ENCODE results near the gene RARB. TPM values are rescaled to one million over a fixed set of nuclear protein-coding genes. Genes with fewer than 3 reads are reported as not detected.

RARB gene
- total and polyA plus RNA-seq, 4 experiments from 2014 or later: 0.07 TPM; not detected in 3

- intact Hi-C loops (cut with micrococcal nuclease): no loop called here
- no peaks in the 10 kb centered on the region for H3K4me1 ChIP-seq (ENCODE audit: insufficient read depth, low read length)
- H3K27me3 Mint-ChIP-seq: peaks cover 13 to 16% of the 10 kb centered on the region in 2 donors
- H3K9me3 ChIP-seq (ENCODE audit: control insufficient read depth in 1 of 2, low read length in 2 of 2): no peaks in the 10 kb centered on the region
- no peak for DNase-seq
- no peak overlapping the region for H3K4me3 Mint-ChIP-seq
- POLR2A ChIA-PET (ENCODE audit: partially characterized antibody): no interaction called here
- no peak overlapping the region for H3K4me3 ChIP-seq (ENCODE audit: low read length in 2 of 2)
- no peak overlapping the region for H3K27ac ChIP-seq (ENCODE audit: low read depth, low read length)
- H3K27me3 ChIP-seq (ENCODE audit: insufficient read depth, low read length): peaks cover 4% of the 10 kb centered on the region
- no peaks in the 10 kb centered on the region for H3K36me3 Mint-ChIP-seq
- no peaks in the 10 kb centered on the region for H3K36me3 ChIP-seq (ENCODE audit: insufficient read depth, low read length)
- peaks cover 0 to 4% (median 3%) of the 10 kb centered on the region in 4 donors for H3K4me1 Mint-ChIP-seq
- H3K9me3 Mint-ChIP-seq: peaks cover 0 to 5% (median 0%) of the 10 kb centered on the region in 8 donors
- CTCF ChIA-PET (ENCODE audit: partially characterized antibody): no interaction called here
- H3K27ac Mint-ChIP-seq: no peak overlapping the region
Observed at GRCh38 chr3:25430287-25430934, 2.3 kb downstream of the RARB start.

GRCh38 chr3:25430935-25431770, 3.1 kb downstream of the RARB start:
- ChIA-PET CTCF (ENCODE audit: partially characterized antibody) (no interaction called here), POLR2A (ENCODE audit: partially characterized antibody) (no interaction called here)
- no peaks in the 10 kb centered on the region for H3K36me3 Mint-ChIP-seq
- H3K4me3 Mint-ChIP-seq: no peak overlapping the region
- H3K9me3 ChIP-seq (ENCODE audit: control insufficient read depth in 1 of 2, low read length in 2 of 2): no peaks in the 10 kb centered on the region
- no peak overlapping the region for H3K27ac ChIP-seq (ENCODE audit: low read depth, low read length)
- peaks cover 10 to 14% of the 10 kb centered on the region in 2 donors for H3K27me3 Mint-ChIP-seq
- intact Hi-C loops (cut with micrococcal nuclease): no loop called here
- H3K4me1 Mint-ChIP-seq: peaks cover 0 to 4% (median 3%) of the 10 kb centered on the region in 4 donors
- H3K9me3 Mint-ChIP-seq: peaks cover 0 to 5% (median 0%) of the 10 kb centered on the region in 8 donors
- DNase-seq: no peak
- no peaks in the 10 kb centered on the region for H3K4me1 ChIP-seq (ENCODE audit: insufficient read depth, low read length)
- H3K36me3 ChIP-seq (ENCODE audit: insufficient read depth, low read length): no peaks in the 10 kb centered on the region
- H3K27ac Mint-ChIP-seq: no peak overlapping the region
- H3K27me3 ChIP-seq (ENCODE audit: insufficient read depth, low read length): peaks cover 4% of the 10 kb centered on the region
- H3K4me3 ChIP-seq (ENCODE audit: low read length in 2 of 2): no peak overlapping the region

- ChIA-PET CTCF (ENCODE audit: partially characterized antibody) (no interaction called here), POLR2A (ENCODE audit: partially characterized antibody) (no interaction called here)
- H3K36me3 Mint-ChIP-seq: no peaks in the 10 kb centered on the region
- intact Hi-C loops (cut with micrococcal nuclease): no loop called here
- Histone ChIP-seq H3K36me3 (ENCODE audit: insufficient read depth, low read length) (no peaks in the 10 kb centered on the region), H3K27me3 (ENCODE audit: insufficient read depth, low read length) (peaks cover 4% of the 10 kb centered on the region), H3K9me3 (ENCODE audit: control insufficient read depth in 1 of 2, low read length in 2 of 2) (no peaks in the 10 kb centered on the region), H3K27ac (ENCODE audit: low read depth, low read length) (no peak overlapping the region), H3K4me3 (ENCODE audit: low read length in 2 of 2) (no peak overlapping the region), H3K4me1 (ENCODE audit: insufficient read depth, low read length) (no peaks in the 10 kb centered on the region)
- H3K9me3 Mint-ChIP-seq: peaks cover 0 to 5% (median 0%) of the 10 kb centered on the region in 8 donors
- no peak overlapping the region for H3K4me3 Mint-ChIP-seq
- no peak overlapping the region for H3K27ac Mint-ChIP-seq
- peaks cover 10 to 11% of the 10 kb centered on the region in 2 donors for H3K27me3 Mint-ChIP-seq
- peaks cover 0 to 3% (median 3%) of the 10 kb centered on the region in 4 donors for H3K4me1 Mint-ChIP-seq
- DNase-seq: no peak
Observed at GRCh38 chr3:25432176-25432720, 4.2 kb downstream of the RARB start.

- H3K4me1 ChIP-seq (ENCODE audit: insufficient read depth, low read length): no peaks in the 10 kb centered on the region
- H3K36me3 ChIP-seq (ENCODE audit: insufficient read depth, low read length): no peaks in the 10 kb centered on the region
- no peak overlapping the region for H3K27ac ChIP-seq (ENCODE audit: low read depth, low read length)
- Mint-ChIP-seq H3K9me3 (peaks cover 0 to 3% (median 0%) of the 10 kb centered on the region in 8 donors), H3K27me3 (peaks cover 7 to 9% of the 10 kb centered on the region in 2 donors), H3K4me1 (peaks cover 0 to 1% (median under 1%) of the 10 kb centered on the region in 4 donors), H3K4me3 (no peak overlapping the region), H3K27ac (no peak overlapping the region), H3K36me3 (no peaks in the 10 kb centered on the region)
- H3K27me3 ChIP-seq (ENCODE audit: insufficient read depth, low read length): peaks cover 4% of the 10 kb centered on the region
- H3K4me3 ChIP-seq (ENCODE audit: low read length in 2 of 2): no peak overlapping the region
- intact Hi-C loops (cut with micrococcal nuclease): no loop called here
- ChIA-PET POLR2A (ENCODE audit: partially characterized antibody) (no interaction called here), CTCF (ENCODE audit: partially characterized antibody) (interaction anchor here (1.3 kb wide), 1 partner anchor 12 kb away, joined by 4 read pairs; no protein-coding TSS in a partner anchor)
- no peaks in the 10 kb centered on the region for H3K9me3 ChIP-seq (ENCODE audit: control insufficient read depth in 1 of 2, low read length in 2 of 2)
- no peak for DNase-seq
Observed at GRCh38 chr3:25433106-25433505, 5.0 kb downstream of the RARB start.

- no peaks in the 10 kb centered on the region for H3K36me3 ChIP-seq (ENCODE audit: insufficient read depth, low read length)
- H3K4me3 Mint-ChIP-seq: no peak overlapping the region
Observed at GRCh38 chr3:25433868-25434267, 5.8 kb downstream of the RARB start.

GRCh38 chr3:25437953-25438352, 9.9 kb downstream of the RARB start:
- Histone ChIP-seq H3K4me1 (ENCODE audit: insufficient read depth, low read length) (no peaks in the 10 kb centered on the region), H3K4me3 (ENCODE audit: low read length in 2 of 2) (no peak overlapping the region), H3K36me3 (ENCODE audit: insufficient read depth, low read length) (no peaks in the 10 kb centered on the region), H3K9me3 (ENCODE audit: control insufficient read depth in 1 of 2, low read length in 2 of 2) (no peaks in the 10 kb centered on the region), H3K27me3 (ENCODE audit: insufficient read depth, low read length) (no peaks in the 10 kb centered on the region), H3K27ac (ENCODE audit: low read depth, low read length) (no peak overlapping the region)
- intact Hi-C loops (cut with micrococcal nuclease): no loop called here
- Mint-ChIP-seq H3K9me3 (no peaks in the 10 kb centered on the region), H3K4me1 (no peaks in the 10 kb centered on the region), H3K4me3 (no peak overlapping the region), H3K27ac (no peak overlapping the region), H3K27me3 (peaks cover 1 to 6% of the 10 kb centered on the region in 2 donors), H3K36me3 (no peaks in the 10 kb centered on the region)
- POLR2A ChIA-PET (ENCODE audit: partially characterized antibody): no interaction called here
- DNase-seq: no peak
- CTCF ChIA-PET (ENCODE audit: partially characterized antibody): no interaction called here

More at GRCh38 chr3:25433868-25434267, 5.8 kb downstream of the RARB start:
- no peak overlapping the region for H3K27ac ChIP-seq (ENCODE audit: low read depth, low read length)
- DNase-seq: no peak
- no peaks in the 10 kb centered on the region for H3K4me1 ChIP-seq (ENCODE audit: insufficient read depth, low read length)
- ChIA-PET POLR2A (ENCODE audit: partially characterized antibody) (no interaction called here), CTCF (ENCODE audit: partially characterized antibody) (interaction anchor here (1.3 kb wide), 1 partner anchor 11 kb away, joined by 4 read pairs; no protein-coding TSS in a partner anchor)
- peaks cover 4% of the 10 kb centered on the region for H3K27me3 ChIP-seq (ENCODE audit: insufficient read depth, low read length)
- Mint-ChIP-seq H3K36me3 (no peaks in the 10 kb centered on the region), H3K27ac (no peak overlapping the region), H3K9me3 (no peaks in the 10 kb centered on the region), H3K27me3 (peaks cover 5 to 6% of the 10 kb centered on the region in 2 donors), H3K4me1 (no peaks in the 10 kb centered on the region)
- intact Hi-C loops (cut with micrococcal nuclease): no loop called here
- no peaks in the 10 kb centered on the region for H3K9me3 ChIP-seq (ENCODE audit: control insufficient read depth in 1 of 2, low read length in 2 of 2)
- no peak overlapping the region for H3K4me3 ChIP-seq (ENCODE audit: low read length in 2 of 2)

- Histone ChIP-seq H3K36me3 (ENCODE audit: insufficient read depth, low read length) (no peaks in the 10 kb centered on the region), H3K4me3 (ENCODE audit: low read length in 2 of 2) (no peak overlapping the region), H3K27ac (ENCODE audit: low read depth, low read length) (no peak overlapping the region), H3K9me3 (ENCODE audit: control insufficient read depth in 1 of 2, low read length in 2 of 2) (no peaks in the 10 kb centered on the region), H3K4me1 (ENCODE audit: insufficient read depth, low read length) (no peaks in the 10 kb centered on the region), H3K27me3 (ENCODE audit: insufficient read depth, low read length) (no peaks in the 10 kb centered on the region)
- H3K27me3 Mint-ChIP-seq: peaks cover 0 to 3% of the 10 kb centered on the region in 2 donors
- H3K9me3 Mint-ChIP-seq: no peaks in the 10 kb centered on the region
- H3K36me3 Mint-ChIP-seq: no peaks in the 10 kb centered on the region
- H3K27ac Mint-ChIP-seq: no peak overlapping the region
- POLR2A ChIA-PET (ENCODE audit: partially characterized antibody): no interaction called here
- DNase-seq: no peak
- CTCF ChIA-PET (ENCODE audit: partially characterized antibody): no interaction called here
- no peaks in the 10 kb centered on the region for H3K4me1 Mint-ChIP-seq
- intact Hi-C loops (cut with micrococcal nuclease): no loop called here
- no peak overlapping the region for H3K4me3 Mint-ChIP-seq
Observed at GRCh38 chr3:25438791-25439555, 10.9 kb downstream of the RARB start.

Data from CD4-positive, alpha-beta memory T cell (primary cell).